Measurements from ENCODE around the gene NAA15. TPM values are rescaled to one million over a fixed set of nuclear protein-coding genes. Genes with fewer than 3 reads are reported as not detected.

Gene NAA15
- polyA plus RNA-seq, 1 of the 3 experiments (the other 2 are of a cell fraction), result 7.1 TPM

DNA sequence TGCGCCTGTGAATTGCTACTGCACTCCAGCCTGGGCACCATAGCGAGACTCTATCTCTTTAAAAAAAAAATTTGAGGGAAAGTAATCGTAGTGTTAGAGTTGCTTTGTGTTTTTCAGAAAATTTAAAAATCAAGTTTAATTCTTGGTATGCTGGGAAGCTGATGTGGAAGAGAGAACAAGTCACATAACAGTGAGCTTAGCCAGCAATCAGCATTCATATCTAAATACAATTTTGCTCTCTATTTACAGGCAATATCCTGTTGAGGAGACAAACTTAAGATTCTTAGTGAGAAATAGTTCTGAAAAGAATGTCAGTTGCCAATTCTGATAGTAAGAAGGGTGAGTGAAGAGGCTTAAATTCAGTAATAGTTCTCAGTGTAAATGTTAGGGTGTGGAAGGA, 10.6 kb downstream of the NAA15 start:
- Histone ChIP-seq H3K9ac (no peak overlapping the region), H3K4me3 (ENCODE audit: low read depth in 2 of 2, low read length in 1 of 2) (no peak overlapping the region), H3K9me2 (no peaks in the 10 kb centered on the region), H3K9me3 (peaks cover 7% of the 10 kb centered on the region), H3K79me2 (ENCODE audit: insufficient read depth) (peaks cover 100% of the 10 kb centered on the region), H3K27me3 (ENCODE audit: insufficient read depth) (no peaks in the 10 kb centered on the region), H4K20me1 (ENCODE audit: insufficient read depth) (peaks cover 87% of the 10 kb centered on the region), H3K4me2 (no peak overlapping the region; the same call in 1 of the 2 replicates), H3F3A (replicated peaks; ENCODE audit: insufficient read depth) (peaks cover 25% of the 10 kb centered on the region), H3K27ac (ENCODE audit: low read depth in 2 of 2, low read length in 1 of 2) (peak overlapping the region in 1 of 2 experiments; percentile 39; a peak in 2 of 4 replicates), H3K36me3 (replicated peaks in 1 of 2; ENCODE audit: control insufficient read depth in 1 of 2, insufficient read depth in 2 of 2, low read length in 1 of 2) (peaks cover 0 to 12% of the 10 kb centered on the region in 2 experiments), H3K4me1 (ENCODE audit: control insufficient read depth in 1 of 2, insufficient read depth in 2 of 2, low read depth in 1 of 2, low read length in 1 of 2) (peaks cover 0 to 13% of the 10 kb centered on the region in 2 experiments; a peak in 1 of 4 replicates), H2AFZ (ENCODE audit: low read depth) (no peak overlapping the region; the same call in 1 of the 2 replicates)
- ChIA-PET POLR2A (no interaction called here), CTCF (interaction anchor here (0.6 to 1.7 kb wide), 6 partner anchors 11 to 269 kb away, joined by 3 to 5 read pairs (median 3); no protein-coding TSS in a partner anchor)
- no peak for DNase-seq
- TF ChIP-seq ELF1 (IDR thresholded peaks at IDR 0.05) (no peak), EP300 (IDR thresholded peaks at IDR 0.05; ENCODE audit: borderline replicate concordance in 1 of 2, low read depth in 1 of 2, low read length in 1 of 2) (no peak), FOXM1 (IDR thresholded peaks at IDR 0.05; ENCODE audit: low read depth) (no peak), RCOR1 (IDR thresholded peaks at IDR 0.05; ENCODE audit: low read length) (no peak), NRF1 (IDR thresholded peaks at IDR 0.05; ENCODE audit: low read depth, low read length) (no peak), MEF2A (IDR thresholded peaks at IDR 0.05; ENCODE audit: borderline replicate concordance, low read depth) (no peak), SMC3 (IDR thresholded peaks at IDR 0.05; ENCODE audit: low read depth, low read length) (no peak)
- TF ChIP-seq, protein P1, sequence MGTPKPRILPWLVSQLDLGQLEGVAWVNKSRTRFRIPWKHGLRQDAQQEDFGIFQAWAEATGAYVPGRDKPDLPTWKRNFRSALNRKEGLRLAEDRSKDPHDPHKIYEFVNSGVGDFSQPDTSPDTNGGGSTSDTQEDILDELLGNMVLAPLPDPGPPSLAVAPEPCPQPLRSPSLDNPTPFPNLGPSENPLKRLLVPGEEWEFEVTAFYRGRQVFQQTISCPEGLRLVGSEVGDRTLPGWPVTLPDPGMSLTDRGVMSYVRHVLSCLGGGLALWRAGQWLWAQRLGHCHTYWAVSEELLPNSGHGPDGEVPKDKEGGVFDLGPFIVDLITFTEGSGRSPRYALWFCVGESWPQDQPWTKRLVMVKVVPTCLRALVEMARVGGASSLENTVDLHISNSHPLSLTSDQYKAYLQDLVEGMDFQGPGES (IDR thresholded peaks at IDR 0.05; ENCODE audit: low read depth, low read length), result no peak
- TF ChIP-seq, protein P2, sequence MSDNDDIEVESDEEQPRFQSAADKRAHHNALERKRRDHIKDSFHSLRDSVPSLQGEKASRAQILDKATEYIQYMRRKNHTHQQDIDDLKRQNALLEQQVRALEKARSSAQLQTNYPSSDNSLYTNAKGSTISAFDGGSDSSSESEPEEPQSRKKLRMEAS (IDR thresholded peaks at IDR 0.05; ENCODE audit: low read depth), result no peak
- whole genome bisulfite sequencing (ENCODE audit: low lambda C conversion rate), result 93% methylated on average over 3 of the region's 3 CpGs

DNA sequence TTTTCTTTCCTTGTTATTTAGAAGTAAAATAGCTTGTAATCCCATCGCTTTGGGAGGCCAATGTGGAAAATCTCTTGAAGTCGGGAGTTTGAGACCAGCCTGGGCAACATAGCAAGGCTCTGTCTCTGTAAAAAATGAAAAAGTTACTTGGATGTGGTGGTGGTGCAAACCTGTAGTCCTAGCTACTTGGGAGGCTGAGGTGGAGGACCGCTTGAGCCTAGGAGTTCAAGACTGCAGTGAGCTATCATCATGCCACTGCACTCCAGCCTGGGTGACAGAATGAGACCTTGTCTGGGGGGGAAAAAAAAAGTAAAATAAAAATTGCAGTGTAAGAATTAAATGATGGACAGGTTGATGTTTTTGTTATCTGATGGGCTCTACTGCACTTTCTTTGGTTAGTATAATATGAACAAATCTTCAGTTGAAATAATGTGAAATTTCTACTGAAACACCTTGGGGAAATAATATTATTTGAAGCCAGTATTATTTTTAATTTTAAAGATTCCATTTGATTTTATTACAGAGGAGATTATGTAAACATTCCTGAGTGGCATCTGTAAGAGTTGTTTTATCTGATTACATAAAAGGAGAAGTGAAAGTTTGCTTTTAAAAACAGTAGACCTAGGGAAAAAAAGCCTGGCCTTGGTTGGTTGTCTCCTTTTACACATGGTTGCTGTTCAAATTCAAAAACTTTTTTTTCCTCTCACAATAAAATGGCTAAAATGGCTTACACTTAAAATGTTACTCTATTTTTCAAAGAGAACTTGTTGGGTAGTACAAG, 11.4 kb downstream of the NAA15 start:
- peaks cover 87% of the 10 kb centered on the region for H4K20me1 ChIP-seq (ENCODE audit: insufficient read depth)
- CTCF ChIA-PET, result interaction anchor here (0.6 to 1.6 kb wide), 3 partner anchors 17 to 268 kb away, joined by 3 to 5 read pairs (median 3); no protein-coding TSS in a partner anchor

More for the DNA sequence above, 11.4 kb downstream of the NAA15 start:
- Histone ChIP-seq H3K9ac (no peak overlapping the region), H3F3A (replicated peaks; ENCODE audit: insufficient read depth) (peaks cover 25% of the 10 kb centered on the region), H3K36me3 (replicated peaks in 1 of 2; ENCODE audit: control insufficient read depth in 1 of 2, insufficient read depth in 2 of 2, low read length in 1 of 2) (peaks cover 0 to 10% of the 10 kb centered on the region in 2 experiments), H3K9me3 (peaks cover 7% of the 10 kb centered on the region), H3K27me3 (ENCODE audit: insufficient read depth) (no peaks in the 10 kb centered on the region), H2AFZ (ENCODE audit: low read depth) (no peak overlapping the region), H3K4me3 (ENCODE audit: low read depth in 2 of 2, low read length in 1 of 2) (no peak overlapping the region), H3K27ac (ENCODE audit: low read depth in 2 of 2, low read length in 1 of 2) (peak overlapping the region in 1 of 2 experiments; percentile 39; a peak in 2 of 4 replicates), H3K9me2 (no peaks in the 10 kb centered on the region), H3K4me2 (peak overlapping the region; percentile 25; the same call in 1 of the 2 replicates), H3K79me2 (ENCODE audit: insufficient read depth) (peaks cover 100% of the 10 kb centered on the region), H3K4me1 (ENCODE audit: control insufficient read depth in 1 of 2, insufficient read depth in 2 of 2, low read depth in 1 of 2, low read length in 1 of 2) (peaks cover 0 to 13% of the 10 kb centered on the region in 2 experiments; a peak in 1 of 4 replicates)
- TF ChIP-seq RAD21 (IDR thresholded peaks at IDR 0.05; ENCODE audit: low read length) (no peak), SIN3A (IDR thresholded peaks at IDR 0.05; ENCODE audit: borderline replicate concordance, low read depth, low read length) (no peak), MEF2A (IDR thresholded peaks at IDR 0.05; ENCODE audit: borderline replicate concordance, low read depth) (no peak), SMC3 (IDR thresholded peaks at IDR 0.05; ENCODE audit: low read depth, low read length) (no peak), MXI1 (IDR thresholded peaks at IDR 0.05; ENCODE audit: low read depth, low read length) (no peak), TCF12 (IDR thresholded peaks at IDR 0.05) (no peak), RCOR1 (IDR thresholded peaks at IDR 0.05; ENCODE audit: low read length) (no peak), TAF1 (IDR thresholded peaks at IDR 0.05; ENCODE audit: borderline replicate concordance, low read depth, low read length) (no peak), NFIC (IDR thresholded peaks at IDR 0.05; ENCODE audit: borderline replicate concordance) (no peak), CHD2 (IDR thresholded peaks at IDR 0.05; ENCODE audit: low read length, partially characterized antibody) (no peak), YY1 (IDR thresholded peaks at IDR 0.05; ENCODE audit: low read depth) (no peak)
- TF ChIP-seq, protein P3, sequence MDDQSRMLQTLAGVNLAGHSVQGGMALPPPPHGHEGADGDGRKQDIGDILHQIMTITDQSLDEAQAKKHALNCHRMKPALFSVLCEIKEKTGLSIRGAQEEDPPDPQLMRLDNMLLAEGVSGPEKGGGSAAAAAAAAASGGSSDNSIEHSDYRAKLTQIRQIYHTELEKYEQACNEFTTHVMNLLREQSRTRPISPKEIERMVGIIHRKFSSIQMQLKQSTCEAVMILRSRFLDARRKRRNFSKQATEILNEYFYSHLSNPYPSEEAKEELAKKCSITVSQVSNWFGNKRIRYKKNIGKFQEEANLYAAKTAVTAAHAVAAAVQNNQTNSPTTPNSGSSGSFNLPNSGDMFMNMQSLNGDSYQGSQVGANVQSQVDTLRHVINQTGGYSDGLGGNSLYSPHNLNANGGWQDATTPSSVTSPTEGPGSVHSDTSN (IDR thresholded peaks at IDR 0.05), result no peak
- TF ChIP-seq, protein P4, sequence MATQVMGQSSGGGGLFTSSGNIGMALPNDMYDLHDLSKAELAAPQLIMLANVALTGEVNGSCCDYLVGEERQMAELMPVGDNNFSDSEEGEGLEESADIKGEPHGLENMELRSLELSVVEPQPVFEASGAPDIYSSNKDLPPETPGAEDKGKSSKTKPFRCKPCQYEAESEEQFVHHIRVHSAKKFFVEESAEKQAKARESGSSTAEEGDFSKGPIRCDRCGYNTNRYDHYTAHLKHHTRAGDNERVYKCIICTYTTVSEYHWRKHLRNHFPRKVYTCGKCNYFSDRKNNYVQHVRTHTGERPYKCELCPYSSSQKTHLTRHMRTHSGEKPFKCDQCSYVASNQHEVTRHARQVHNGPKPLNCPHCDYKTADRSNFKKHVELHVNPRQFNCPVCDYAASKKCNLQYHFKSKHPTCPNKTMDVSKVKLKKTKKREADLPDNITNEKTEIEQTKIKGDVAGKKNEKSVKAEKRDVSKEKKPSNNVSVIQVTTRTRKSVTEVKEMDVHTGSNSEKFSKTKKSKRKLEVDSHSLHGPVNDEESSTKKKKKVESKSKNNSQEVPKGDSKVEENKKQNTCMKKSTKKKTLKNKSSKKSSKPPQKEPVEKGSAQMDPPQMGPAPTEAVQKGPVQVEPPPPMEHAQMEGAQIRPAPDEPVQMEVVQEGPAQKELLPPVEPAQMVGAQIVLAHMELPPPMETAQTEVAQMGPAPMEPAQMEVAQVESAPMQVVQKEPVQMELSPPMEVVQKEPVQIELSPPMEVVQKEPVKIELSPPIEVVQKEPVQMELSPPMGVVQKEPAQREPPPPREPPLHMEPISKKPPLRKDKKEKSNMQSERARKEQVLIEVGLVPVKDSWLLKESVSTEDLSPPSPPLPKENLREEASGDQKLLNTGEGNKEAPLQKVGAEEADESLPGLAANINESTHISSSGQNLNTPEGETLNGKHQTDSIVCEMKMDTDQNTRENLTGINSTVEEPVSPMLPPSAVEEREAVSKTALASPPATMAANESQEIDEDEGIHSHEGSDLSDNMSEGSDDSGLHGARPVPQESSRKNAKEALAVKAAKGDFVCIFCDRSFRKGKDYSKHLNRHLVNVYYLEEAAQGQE (IDR thresholded peaks at IDR 0.05; ENCODE audit: low read depth, low read length), result no peak
- POLR2A ChIA-PET, result no interaction called here
- 96% methylated on average over 3 of the region's 3 CpGs for WGBS (ENCODE audit: low lambda C conversion rate)
- no peak for DNase-seq

Data from SK-N-SH (cell line).